ENCODE data around the gene EPSTI1.

The EPSTI1 gene

DNA sequence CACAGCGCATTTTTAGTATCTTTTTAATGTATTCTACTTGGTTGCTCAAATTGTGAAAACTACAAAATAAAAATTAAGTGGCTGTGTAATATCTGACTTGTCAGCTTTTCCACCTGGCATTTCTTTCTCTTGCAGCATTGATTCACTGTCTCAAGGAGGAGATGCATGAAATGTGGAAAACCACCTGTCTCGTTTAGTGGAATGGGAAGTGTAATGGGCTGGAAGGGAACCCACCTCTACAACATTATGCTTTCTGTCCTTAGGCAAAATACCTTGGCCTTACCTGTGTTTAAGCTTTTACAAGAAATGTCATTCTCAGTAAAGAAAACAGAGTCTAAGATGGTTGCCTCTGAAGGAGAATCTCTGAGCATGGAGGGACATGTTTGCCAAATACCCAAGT is 142.8 kb downstream of the EPSTI1 start:
- H3K4me3 ChIP-seq (ENCODE audit: low read depth, low read length) = no peak overlapping the region
- TF ChIP-seq, protein P1, sequence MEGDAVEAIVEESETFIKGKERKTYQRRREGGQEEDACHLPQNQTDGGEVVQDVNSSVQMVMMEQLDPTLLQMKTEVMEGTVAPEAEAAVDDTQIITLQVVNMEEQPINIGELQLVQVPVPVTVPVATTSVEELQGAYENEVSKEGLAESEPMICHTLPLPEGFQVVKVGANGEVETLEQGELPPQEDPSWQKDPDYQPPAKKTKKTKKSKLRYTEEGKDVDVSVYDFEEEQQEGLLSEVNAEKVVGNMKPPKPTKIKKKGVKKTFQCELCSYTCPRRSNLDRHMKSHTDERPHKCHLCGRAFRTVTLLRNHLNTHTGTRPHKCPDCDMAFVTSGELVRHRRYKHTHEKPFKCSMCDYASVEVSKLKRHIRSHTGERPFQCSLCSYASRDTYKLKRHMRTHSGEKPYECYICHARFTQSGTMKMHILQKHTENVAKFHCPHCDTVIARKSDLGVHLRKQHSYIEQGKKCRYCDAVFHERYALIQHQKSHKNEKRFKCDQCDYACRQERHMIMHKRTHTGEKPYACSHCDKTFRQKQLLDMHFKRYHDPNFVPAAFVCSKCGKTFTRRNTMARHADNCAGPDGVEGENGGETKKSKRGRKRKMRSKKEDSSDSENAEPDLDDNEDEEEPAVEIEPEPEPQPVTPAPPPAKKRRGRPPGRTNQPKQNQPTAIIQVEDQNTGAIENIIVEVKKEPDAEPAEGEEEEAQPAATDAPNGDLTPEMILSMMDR (IDR thresholded peaks at IDR 0.05; ENCODE audit: insufficient read depth, low read depth, low read length, missing control alignments) = no peak
- no peak for DNase-seq (ENCODE audit: low read depth)

DNA sequence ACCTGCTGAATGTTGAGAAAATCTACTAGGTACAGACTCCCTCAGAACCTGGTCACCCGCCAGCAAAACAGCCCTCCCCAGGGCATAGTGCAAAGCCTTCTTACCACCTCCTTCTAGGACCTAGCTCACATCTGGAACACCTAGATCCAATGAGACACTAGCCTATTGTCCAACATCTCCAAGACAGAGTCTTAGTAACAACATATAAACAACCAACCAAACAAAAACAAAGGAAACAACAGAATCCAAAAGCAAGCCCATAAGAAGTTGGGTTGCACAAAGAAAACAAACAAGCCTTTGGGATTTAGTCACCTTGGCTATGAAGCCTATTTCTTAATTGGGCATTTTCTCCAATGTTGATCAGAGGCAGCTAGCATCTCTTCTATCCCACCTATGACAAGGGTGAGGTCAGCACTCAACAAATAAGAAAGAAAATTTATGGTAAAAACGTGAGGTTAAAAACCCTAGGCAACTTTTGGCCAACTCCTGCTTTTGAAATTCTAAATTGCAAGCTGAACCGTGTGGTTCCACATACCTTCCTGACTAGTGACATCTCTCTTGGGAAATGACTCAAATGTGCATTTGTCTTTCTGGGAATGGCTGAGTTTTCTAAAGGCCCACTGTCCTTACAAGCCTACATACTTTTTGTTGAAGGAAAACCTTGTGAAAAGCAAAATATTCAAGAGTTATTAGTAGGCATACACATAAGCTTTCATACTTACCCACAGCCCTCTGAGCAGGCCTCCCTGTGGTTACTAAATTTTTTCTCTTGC is 144.0 kb downstream of the EPSTI1 start:
- TF ChIP-seq, protein P1 (IDR thresholded peaks at IDR 0.05; ENCODE audit: insufficient read depth, low read depth, low read length, missing control alignments) = no peak
- DNase-seq (ENCODE audit: low read depth) = no peak
- no peak overlapping the region for H3K4me3 ChIP-seq (ENCODE audit: low read depth, low read length)

- no peak for DNase-seq (ENCODE audit: low read depth)
- H3K4me3 ChIP-seq (ENCODE audit: low read depth, low read length) = no peak overlapping the region
- TF ChIP-seq, protein P1 (IDR thresholded peaks at IDR 0.05; ENCODE audit: insufficient read depth, low read depth, low read length, missing control alignments) = no peak
Observed at GRCh38 chr13:42836930-42837690, 154.9 kb downstream of the EPSTI1 start.
